Liver (tissue), 9 donors: Measurements from ENCODE around the gene C10orf62. TPM values are rescaled to one million over a fixed set of nuclear protein-coding genes. Genes with fewer than 3 reads are reported as not detected.
A peak's percentile ranks its signal among the peaks of the same experiment; 100 is the strongest.

Experiments used
- DNase-seq: peaks from one replicate; pipeline ENCODE4 v3.0.0-alpha.2; 2017; ENCODE audit warnings: low spot score
- H3K27ac ChIP-seq, 2 donors: one replicate each; pipeline ENCODE4 v1.7.0; 2013; ENCODE audit warnings: inconsistent platforms in 2 of 2, low read length in 2 of 2, control low read depth in 1 of 2, low read depth in 1 of 2, mild to moderate bottlenecking in 1 of 2
- H3K27me3 ChIP-seq, 4 donors: one replicate each; pipeline versions ENCODE4 v1.6.1 to v1.7.0; 2013; ENCODE audit warnings: low read length in 3 of 4, inconsistent platforms in 1 of 4, mild to moderate bottlenecking in 1 of 4, moderate library complexity in 1 of 4; ENCODE audit not compliant: control insufficient read depth in 4 of 4, insufficient read depth in 4 of 4
- H3K36me3 ChIP-seq, 4 donors: one replicate each; pipeline versions ENCODE4 v1.6.1 to v1.7.0; 2013; ENCODE audit warnings: low read length in 3 of 4, mild to moderate bottlenecking in 3 of 4, low read depth in 1 of 4, moderate library complexity in 1 of 4; ENCODE audit not compliant: control insufficient read depth in 4 of 4, insufficient read depth in 3 of 4
- H3K4me1 ChIP-seq, 4 donors: one replicate each; pipeline versions ENCODE4 v1.6.1 to v1.7.0; 2013; ENCODE audit warnings: low read length in 3 of 4, mild to moderate bottlenecking in 3 of 4, moderate library complexity in 1 of 4; ENCODE audit not compliant: control insufficient read depth in 4 of 4, insufficient read depth in 4 of 4
- H3K4me3 ChIP-seq, 3 donors: one replicate each; pipeline versions ENCODE4 v1.6.1 to v1.7.0; 2013; ENCODE audit warnings: low read length in 3 of 3, control low read depth in 1 of 3, low read depth in 1 of 3, mild to moderate bottlenecking in 1 of 3
- H3K9ac ChIP-seq, 2 donors: one replicate each; pipeline ENCODE4 v1.7.0; 2013; ENCODE audit warnings: low read length in 2 of 2, mild to moderate bottlenecking in 2 of 2, moderate library complexity in 2 of 2, control low read depth in 1 of 2, low read depth in 1 of 2
- H3K9me3 ChIP-seq, 4 donors: one replicate each; pipeline versions ENCODE4 v1.6.1 to v1.7.0; 2013; ENCODE audit warnings: low read length in 3 of 4; ENCODE audit not compliant: control insufficient read depth in 4 of 4
- CTCF ChIP-seq: fragments of 150-350 bp; IDR thresholded peaks from 2 replicates; pipeline ENCODE4 v1.5.1; 2017; ENCODE audit warnings: improper control_type of control experiment, low read depth, low read length; ENCODE audit not compliant: missing input control
- EGR1 ChIP-seq, 2 donors: IDR thresholded peaks; 2 replicates each; pipeline ENCODE4 v1.6.1; 2016 to 2018; ENCODE audit warnings: antibody characterized with exemption in 2 of 2, low read depth in 2 of 2
- FOXA1 ChIP-seq: IDR thresholded peaks from 2 replicates; pipeline ENCODE4 v1.6.1; 2016; ENCODE audit warnings: antibody characterized with exemption
- FOXA2 ChIP-seq: IDR thresholded peaks from 2 replicates; pipeline ENCODE4 v1.6.1; 2016; ENCODE audit warnings: antibody characterized with exemption
- GABPA ChIP-seq, 2 donors: IDR thresholded peaks in 1 of 2; conservative IDR thresholded peaks in 1 of 2; 2 replicates each; pipeline ENCODE4 v1.6.1; 2016; ENCODE audit warnings: antibody characterized with exemption in 2 of 2, mild to moderate bottlenecking in 1 of 2, moderate library complexity in 1 of 2
- HNF4A ChIP-seq, 2 donors: conservative IDR thresholded peaks; 2 replicates each; pipeline ENCODE4 v1.6.1; 2016; ENCODE audit warnings: antibody characterized with exemption in 2 of 2, mild to moderate bottlenecking in 2 of 2
- HNF4G ChIP-seq: IDR thresholded peaks from 2 replicates; pipeline ENCODE4 v1.6.1; 2016; ENCODE audit warnings: antibody characterized with exemption
- JUND ChIP-seq, 2 donors: IDR thresholded peaks; 2 replicates each; pipeline ENCODE4 v1.6.1; 2016; ENCODE audit warnings: antibody characterized with exemption in 2 of 2
- NR2F2 ChIP-seq: IDR thresholded peaks from 2 replicates; pipeline ENCODE4 v1.6.1; 2016; ENCODE audit warnings: antibody characterized with exemption
- RAD21 ChIP-seq, 2 donors: IDR thresholded peaks; 2 replicates each; pipeline ENCODE4 v1.6.1; 2016; ENCODE audit warnings: antibody characterized with exemption in 2 of 2, mild to moderate bottlenecking in 2 of 2
- REST ChIP-seq: IDR thresholded peaks from 2 replicates; pipeline ENCODE4 v1.6.1; 2016; ENCODE audit warnings: antibody characterized with exemption, mild to moderate bottlenecking
- RXRA ChIP-seq, 2 donors: IDR thresholded peaks; 2 replicates each; pipeline ENCODE4 v1.6.1; 2017 to 2018; ENCODE audit warnings: antibody characterized with exemption in 2 of 2, mild to moderate bottlenecking in 1 of 2
- SP1 ChIP-seq: IDR thresholded peaks from 2 replicates; pipeline ENCODE4 v1.6.1; 2018; ENCODE audit warnings: antibody characterized with exemption, mild to moderate bottlenecking
- TAF1 ChIP-seq: conservative IDR thresholded peaks from 2 replicates; pipeline ENCODE4 v1.6.1; 2016; ENCODE audit warnings: antibody characterized with exemption, mild to moderate bottlenecking
- YY1 ChIP-seq: IDR thresholded peaks from 2 replicates; pipeline ENCODE4 v1.6.1; 2016; ENCODE audit warnings: antibody characterized with exemption, mild to moderate bottlenecking
- WGBS: extraction: QIAGEN DNeasy Blood & Tissue Kit; methylation state at CpG from one replicate; pipeline ENCODE4 v1.1.7; 2013; 5-methylcytosine and 5-hydroxymethylcytosine counted together
- polyA plus RNA-seq, 2 donors: library from polyadenylated mRNA; stranded (reverse) in 1 of 2; unstranded in 1 of 2; fragments of 200-250 nt in 1 of 2; fragments of >200 nt in 1 of 2; fragmentation: Nextera tagmentation in 1 of 2; extraction: Ambion mirVana in 1 of 2; gene quantifications; one replicate each; pipeline versions ENCODE4 v1.2.1 to v1.2.3, GENCODE V29; 2013 to 2015
- total RNA-seq, 2 donors: library from RNA; depleted of rRNA; stranded (reverse); fragments of >200 nt; gene quantifications; one replicate each; pipeline ENCODE4 v1.2.3, GENCODE V29; 2014
- TF ChIP-seq, protein P1 (sequence below): IDR thresholded peaks from 2 replicates; pipeline ENCODE4 v1.6.1; 2016; ENCODE audit warnings: antibody characterized with exemption
- TF ChIP-seq, protein P2 (sequence below): IDR thresholded peaks from 2 replicates; pipeline ENCODE4 v1.6.1; 2016; ENCODE audit warnings: antibody characterized with exemption
- TF ChIP-seq, protein P3 (sequence below): IDR thresholded peaks from 2 replicates; pipeline ENCODE4 v1.6.1; 2016; ENCODE audit warnings: antibody characterized with exemption
- donor health status: healthy.
- donor health status: healthy.
- donor health status: healthy.
- donor health status: healthy.
- donor health status: healthy.

Gene C10orf62
- total and polyA plus RNA-seq, 4 donors = 0.16 to 3.0 (median 0.41) TPM

DNA sequence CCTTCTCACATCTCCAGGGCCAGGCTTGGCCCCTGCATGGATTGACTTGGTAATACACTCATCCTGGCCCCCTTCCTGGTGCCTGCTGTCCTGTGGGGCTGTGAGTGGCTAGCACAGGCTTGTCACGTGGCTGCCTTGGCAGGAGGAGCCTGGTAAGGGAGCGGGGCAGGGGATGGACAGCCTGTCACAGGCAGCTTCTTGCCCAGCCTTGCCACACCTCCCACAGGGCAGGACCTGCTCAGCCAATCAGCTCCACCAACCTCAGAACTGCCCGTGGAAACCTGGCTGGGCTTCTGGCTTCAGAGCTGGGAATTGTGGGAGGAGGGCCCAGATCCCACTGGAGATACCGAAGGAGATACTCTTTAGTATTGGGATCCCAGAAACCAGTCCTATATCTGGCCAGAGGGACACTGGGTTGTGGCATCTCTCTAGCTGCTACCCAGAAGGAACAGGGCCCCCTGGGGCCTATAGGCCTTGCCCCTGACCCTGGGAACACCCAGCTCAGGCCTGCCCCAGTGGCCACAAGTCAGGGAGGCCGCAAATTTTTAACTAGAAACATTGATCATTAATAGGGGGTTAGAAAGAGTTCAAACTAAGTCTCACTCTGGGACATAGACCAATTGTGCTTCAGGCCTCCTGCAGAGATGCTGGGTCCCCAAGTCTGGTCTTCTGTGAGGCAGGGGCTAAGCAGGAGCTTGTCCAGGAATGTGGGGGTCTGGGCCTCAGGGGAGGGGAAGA, 5.3 kb upstream of the C10orf62 start, which contains the start of gene HOGA1:
Gene HOGA1, plus strand, starts transcription at position 330 of the 738 bp plus-strand sequence. Its CDS starts 315 bp downstream, at position 645.
- H3K9me3 ChIP-seq = no peaks in the 10 kb centered on the region
- H3K27ac ChIP-seq = peak within 1 kb of the TSS; percentile 87 to 89
- DNase-seq = peak; percentile 72
- no peaks in the 10 kb centered on the region for H3K36me3 ChIP-seq
- H3K4me1 ChIP-seq = peaks cover 7 to 52% (median 35%) of the 10 kb centered on the region in 4 donors
- H3K4me3 ChIP-seq = peak within 1 kb of the TSS; percentile 16 to 56 (median 33)
- peak within 1 kb of the TSS in 1 of 2 donors; percentile 78 for H3K9ac ChIP-seq
- peak; percentile 52 to 65 for TF ChIP-seq HNF4A (conservative IDR thresholded peaks at IDR 0.05)
- TF ChIP-seq FOXA2 = peak; percentile 16
- no peak for TF ChIP-seq NR2F2
- peak in 1 of 2 donors; percentile 30 for TF ChIP-seq RAD21 (IDR thresholded peaks at IDR 0.05)
- no peak for TF ChIP-seq HNF4G
- peak; percentile 92 for TF ChIP-seq SP1
- TF ChIP-seq CTCF = no peak
- TF ChIP-seq, protein P1, sequence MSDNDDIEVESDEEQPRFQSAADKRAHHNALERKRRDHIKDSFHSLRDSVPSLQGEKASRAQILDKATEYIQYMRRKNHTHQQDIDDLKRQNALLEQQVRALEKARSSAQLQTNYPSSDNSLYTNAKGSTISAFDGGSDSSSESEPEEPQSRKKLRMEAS = peak; percentile 60
- peak in 1 of 2 donors; percentile 56 for TF ChIP-seq JUND (IDR thresholded peaks at IDR 0.05)
- TF ChIP-seq, protein P2, sequence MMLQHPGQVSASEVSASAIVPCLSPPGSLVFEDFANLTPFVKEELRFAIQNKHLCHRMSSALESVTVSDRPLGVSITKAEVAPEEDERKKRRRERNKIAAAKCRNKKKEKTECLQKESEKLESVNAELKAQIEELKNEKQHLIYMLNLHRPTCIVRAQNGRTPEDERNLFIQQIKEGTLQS = peak; percentile 44
- peak; percentile 61 for TF ChIP-seq TAF1
- TF ChIP-seq RXRA (IDR thresholded peaks at IDR 0.05) = peak; percentile 75 to 87
- peak; percentile 63 for TF ChIP-seq REST
- TF ChIP-seq GABPA (IDR thresholded peaks at IDR 0.05 in 1 of 2, conservative IDR thresholded peaks at IDR 0.05 in 1 of 2) = no peak
- peak; percentile 74 for TF ChIP-seq YY1
- peak; percentile 28 to 62 for TF ChIP-seq EGR1 (IDR thresholded peaks at IDR 0.05; ENCODE audit: low read depth in 2 of 2)
- peak; percentile 33 for TF ChIP-seq FOXA1
- TF ChIP-seq, protein P3, sequence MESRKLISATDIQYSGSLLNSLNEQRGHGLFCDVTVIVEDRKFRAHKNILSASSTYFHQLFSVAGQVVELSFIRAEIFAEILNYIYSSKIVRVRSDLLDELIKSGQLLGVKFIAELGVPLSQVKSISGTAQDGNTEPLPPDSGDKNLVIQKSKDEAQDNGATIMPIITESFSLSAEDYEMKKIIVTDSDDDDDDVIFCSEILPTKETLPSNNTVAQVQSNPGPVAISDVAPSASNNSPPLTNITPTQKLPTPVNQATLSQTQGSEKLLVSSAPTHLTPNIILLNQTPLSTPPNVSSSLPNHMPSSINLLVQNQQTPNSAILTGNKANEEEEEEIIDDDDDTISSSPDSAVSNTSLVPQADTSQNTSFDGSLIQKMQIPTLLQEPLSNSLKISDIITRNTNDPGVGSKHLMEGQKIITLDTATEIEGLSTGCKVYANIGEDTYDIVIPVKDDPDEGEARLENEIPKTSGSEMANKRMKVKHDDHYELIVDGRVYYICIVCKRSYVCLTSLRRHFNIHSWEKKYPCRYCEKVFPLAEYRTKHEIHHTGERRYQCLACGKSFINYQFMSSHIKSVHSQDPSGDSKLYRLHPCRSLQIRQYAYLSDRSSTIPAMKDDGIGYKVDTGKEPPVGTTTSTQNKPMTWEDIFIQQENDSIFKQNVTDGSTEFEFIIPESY = no peak
- WGBS = 23% methylated on average over 5 of the region's 5 CpGs
- no peaks in the 10 kb centered on the region for H3K27me3 ChIP-seq
